ENCODE measurements around the gene LASP1.

DNA sequence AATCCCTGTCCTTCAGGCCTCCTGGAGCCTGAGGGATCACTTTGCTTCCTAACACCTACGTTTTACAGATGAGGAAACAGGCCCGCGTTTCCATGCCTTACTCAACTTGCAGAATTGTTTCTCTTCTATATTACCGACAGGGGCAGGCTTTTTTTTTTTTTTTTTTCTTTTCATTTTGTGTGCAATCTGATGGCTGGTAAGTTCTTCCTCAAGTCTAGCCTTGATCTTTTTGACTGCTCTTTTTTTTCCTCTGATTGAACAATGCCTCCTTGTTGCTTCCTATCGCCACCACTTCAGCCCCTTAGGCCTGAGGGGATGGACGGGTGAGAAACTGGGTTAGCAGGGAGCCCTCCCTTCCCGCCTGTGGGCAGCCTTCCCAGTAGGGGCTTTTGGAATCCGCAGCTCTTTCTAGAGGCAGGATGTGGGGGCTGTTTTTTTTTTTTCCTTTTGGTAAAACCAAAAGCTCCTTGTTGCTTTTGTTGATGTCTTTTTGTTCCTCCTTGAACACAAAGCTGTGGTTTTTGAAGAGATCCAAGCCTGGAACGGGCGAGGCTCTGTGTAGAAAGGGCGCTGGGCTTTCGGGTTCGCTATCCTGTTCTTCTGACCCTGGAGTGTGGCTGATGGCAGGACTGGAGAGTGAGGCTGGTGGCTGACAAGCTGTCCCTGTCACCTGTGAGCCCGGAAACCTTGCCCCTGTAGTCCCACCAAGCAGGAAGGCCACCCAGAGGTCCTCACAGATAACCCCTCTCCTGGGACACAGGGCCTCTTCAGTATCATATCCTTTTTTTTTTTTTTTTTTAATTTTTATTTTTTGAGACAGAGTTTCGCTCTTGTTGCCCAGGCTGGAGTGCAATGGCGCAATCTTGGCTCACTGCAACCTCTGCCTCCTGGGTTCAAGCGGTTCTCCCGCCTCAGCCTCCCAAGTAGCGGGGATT lies 14.0 kb downstream of the LASP1 start:
- peak in 1 of 5 experiments; percentile 8 for TF ChIP-seq CTCF (IDR thresholded peaks at IDR 0.05)
- no peak for TF ChIP-seq EP300 (IDR thresholded peaks at IDR 0.05; ENCODE audit: low read depth)
- TF ChIP-seq POLR2A (IDR thresholded peaks at IDR 0.05) = no peak
- no peak for TF ChIP-seq POLR2AphosphoS5 (IDR thresholded peaks at IDR 0.05)

Data from transverse colon (tissue), 4 donors.